ENCODE measurements around the gene BCL11B. TPM values are rescaled to one million over a fixed set of nuclear protein-coding genes. Genes with fewer than 3 reads are reported as not detected.

Gene BCL11B
- total and polyA plus RNA-seq, 9 of the 15 experiments (the other 6 are each of a cell fraction or from before 2014, with no cell fraction given): 0.09 TPM; not detected in 8

GRCh38 chr14:99260587-99261551 lies 11.1 kb downstream of the BCL11B start:
- no peak for DNase-seq (ENCODE audit: extremely low read depth in 1 of 4, low spot score in 3 of 4)
- Histone ChIP-seq H3K36me3 (ENCODE audit: control insufficient read depth, insufficient read depth, low read length) (no peaks in the 10 kb centered on the region), H3K9me3 (replicated peaks; ENCODE audit: control insufficient read depth, insufficient read depth, low read depth, low read length) (no peaks in the 10 kb centered on the region), H3K4me3 (no peak overlapping the region), H3K79me2 (ENCODE audit: control insufficient read depth, insufficient read depth, low read length) (no peaks in the 10 kb centered on the region), H3K4me1 (replicated peaks in 1 of 2; ENCODE audit: control insufficient read depth in 2 of 2, insufficient read depth in 2 of 2, low read length in 2 of 2) (no peaks in the 10 kb centered on the region), H3K9me1 (ENCODE audit: control insufficient read depth, insufficient read depth, low read length) (no peaks in the 10 kb centered on the region), H3K4me2 (ENCODE audit: insufficient read depth, low read length) (no peak overlapping the region), H4K20me1 (replicated peaks; ENCODE audit: control insufficient read depth, insufficient read depth, low read length) (0 out of 2 replicates have a peak, but pooled peaks cover 3% of the 10 kb centered on the region), H3K27ac (ENCODE audit: extremely low read depth, low read depth, low read length) (no peak overlapping the region), H3K9ac (ENCODE audit: insufficient read depth in 1 of 2, low read depth in 2 of 2, low read length in 2 of 2) (no peak overlapping the region), H2AFZ (ENCODE audit: low read depth, low read length) (no peak overlapping the region), H3K27me3 (ENCODE audit: control insufficient read depth in 2 of 2, insufficient read depth in 2 of 2, low read length in 2 of 2) (peaks cover 2 to 52% of the 10 kb centered on the region in 2 experiments; a peak in 3 of 5 replicates)
- no TSS peak for BruUV-seq (replicated peaks)
- ATAC-seq: no peak
- no peak for TF ChIP-seq SMAD3 (CRISPR knock-in tag; conservative IDR thresholded peaks at IDR 0.05)
- TF ChIP-seq CREB3L1 (IDR thresholded peaks at IDR 0.05; ENCODE audit: borderline replicate concordance, low read depth): no peak
- no peak for TF ChIP-seq STAG1 (CRISPR knock-in tag; IDR thresholded peaks at IDR 0.05; ENCODE audit: borderline replicate concordance)
- no peak for TF ChIP-seq NCOA4 (IDR thresholded peaks at IDR 0.05; ENCODE audit: partially characterized antibody)
- no peak for TF ChIP-seq ZNF717 (CRISPR knock-in tag; IDR thresholded peaks at IDR 0.05)
- no peak for TF ChIP-seq PPARD (CRISPR knock-in tag; IDR thresholded peaks at IDR 0.05)
- no peak for TF ChIP-seq ZBTB33 (CRISPR knock-in tag; IDR thresholded peaks at IDR 0.05)
- TF ChIP-seq ELK3 (CRISPR knock-in tag; IDR thresholded peaks at IDR 0.05): no peak
- POLR2A ChIA-PET: no interaction called here
- intact Hi-C loops (cut with micrococcal nuclease): no loop called here
- CTCF ChIA-PET (ENCODE audit: low intra/inter-chr PET ratio): no interaction called here
- 2% methylated on average over 16 of the region's 20 CpGs for WGBS (ENCODE audit: insufficient coverage, low coverage, missing lambda C conversion rate)
- in situ Hi-C loops (cut with MboI): no loop called here
- no peak for FAIRE-seq
